Measurements from ENCODE around the gene TSC1. TPM values are rescaled to one million over a fixed set of nuclear protein-coding genes. Genes with fewer than 3 reads are reported as not detected.

Gene TSC1
- total RNA-seq, 1 donor from 2014 or later: 20.8 TPM

DNA sequence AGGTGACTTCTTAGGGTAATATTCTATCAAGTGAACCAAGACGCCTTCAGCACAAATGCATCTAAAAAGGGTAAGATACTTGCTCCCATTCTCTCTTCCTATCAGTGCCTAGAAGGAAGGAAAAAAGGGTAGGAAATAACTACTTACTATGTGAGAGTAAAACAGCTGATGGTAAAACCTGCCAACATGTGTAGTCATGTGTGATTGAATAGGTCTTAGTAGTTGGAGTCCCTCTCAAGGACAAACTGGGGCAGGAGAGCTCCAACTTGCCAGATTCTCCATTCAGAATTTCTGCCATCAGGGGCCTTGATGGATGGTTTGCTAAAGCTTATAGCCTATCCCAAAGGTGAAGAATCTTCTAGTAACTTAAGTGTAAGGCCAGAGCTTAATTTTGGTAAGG lies 5.2 kb downstream of the TSC1 start:
- no peak for DNase-seq (ENCODE audit: low read depth)
- FAIRE-seq: no peak
- Histone ChIP-seq H3K27me3 (ENCODE audit: control insufficient read depth, insufficient read depth, low read length) (no peaks in the 10 kb centered on the region), H3K4me3 (ENCODE audit: low read depth, low read length) (no peak overlapping the region), H3K36me3 (ENCODE audit: control insufficient read depth, insufficient read depth, low read length) (peaks cover 3% of the 10 kb centered on the region)
- TF ChIP-seq, protein P1, sequence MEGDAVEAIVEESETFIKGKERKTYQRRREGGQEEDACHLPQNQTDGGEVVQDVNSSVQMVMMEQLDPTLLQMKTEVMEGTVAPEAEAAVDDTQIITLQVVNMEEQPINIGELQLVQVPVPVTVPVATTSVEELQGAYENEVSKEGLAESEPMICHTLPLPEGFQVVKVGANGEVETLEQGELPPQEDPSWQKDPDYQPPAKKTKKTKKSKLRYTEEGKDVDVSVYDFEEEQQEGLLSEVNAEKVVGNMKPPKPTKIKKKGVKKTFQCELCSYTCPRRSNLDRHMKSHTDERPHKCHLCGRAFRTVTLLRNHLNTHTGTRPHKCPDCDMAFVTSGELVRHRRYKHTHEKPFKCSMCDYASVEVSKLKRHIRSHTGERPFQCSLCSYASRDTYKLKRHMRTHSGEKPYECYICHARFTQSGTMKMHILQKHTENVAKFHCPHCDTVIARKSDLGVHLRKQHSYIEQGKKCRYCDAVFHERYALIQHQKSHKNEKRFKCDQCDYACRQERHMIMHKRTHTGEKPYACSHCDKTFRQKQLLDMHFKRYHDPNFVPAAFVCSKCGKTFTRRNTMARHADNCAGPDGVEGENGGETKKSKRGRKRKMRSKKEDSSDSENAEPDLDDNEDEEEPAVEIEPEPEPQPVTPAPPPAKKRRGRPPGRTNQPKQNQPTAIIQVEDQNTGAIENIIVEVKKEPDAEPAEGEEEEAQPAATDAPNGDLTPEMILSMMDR (IDR thresholded peaks at IDR 0.05; ENCODE audit: insufficient read depth, low read length, severe bottlenecking): no peak

DNA sequence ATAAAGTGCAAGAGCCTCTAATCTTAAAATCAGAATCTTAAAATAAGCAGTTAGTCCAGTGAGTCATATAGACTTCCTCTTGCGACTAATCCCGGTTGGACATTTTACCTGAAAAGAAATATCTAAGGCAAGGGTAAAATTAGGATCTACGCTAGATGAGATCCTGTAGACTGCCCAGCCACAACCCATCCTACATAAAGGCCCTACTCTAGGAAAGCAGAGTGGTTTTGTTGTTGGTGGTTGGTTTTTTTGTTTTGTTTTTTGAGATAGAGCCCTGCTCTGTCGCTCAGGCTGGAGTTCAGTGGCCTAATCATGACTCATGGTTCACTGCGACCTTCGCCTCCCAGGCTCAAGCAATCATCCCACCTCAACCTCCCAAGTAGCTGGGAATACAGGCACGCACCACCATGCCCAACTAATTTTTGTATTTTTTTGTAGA lies 6.9 kb downstream of the TSC1 start:
- TF ChIP-seq, protein P1 (IDR thresholded peaks at IDR 0.05; ENCODE audit: insufficient read depth, low read length, severe bottlenecking): no peak
- DNase-seq (ENCODE audit: low read depth) (no peak), FAIRE-seq (no peak)
- H3K27me3 ChIP-seq (ENCODE audit: control insufficient read depth, insufficient read depth, low read length): no peaks in the 10 kb centered on the region
- H3K36me3 ChIP-seq (ENCODE audit: control insufficient read depth, insufficient read depth, low read length): peaks cover 3% of the 10 kb centered on the region
- H3K4me3 ChIP-seq (ENCODE audit: low read depth, low read length): no peak overlapping the region

DNA sequence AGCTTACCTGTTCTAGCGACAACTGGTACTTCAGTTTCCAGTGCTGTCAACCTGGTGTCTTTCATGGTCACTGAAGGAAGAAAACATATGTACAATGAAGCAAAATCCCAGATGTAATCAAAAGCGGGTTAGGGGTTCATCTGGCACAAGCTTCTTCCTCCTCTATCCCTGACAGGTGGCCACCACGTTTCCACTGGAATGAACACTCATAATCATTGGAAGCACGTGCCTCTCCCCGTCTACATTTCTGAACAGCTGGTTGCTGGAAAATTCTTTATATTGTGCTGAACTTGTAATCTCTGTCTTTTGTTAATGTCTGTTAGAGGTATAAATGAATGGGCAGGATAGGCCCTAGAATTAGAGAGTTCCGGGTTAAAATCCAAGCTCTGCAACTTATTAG lies 9.4 kb downstream of the TSC1 start:
- FAIRE-seq (no peak), DNase-seq (ENCODE audit: low read depth) (no peak)
- Histone ChIP-seq H3K4me3 (ENCODE audit: low read depth, low read length) (no peak overlapping the region), H3K36me3 (ENCODE audit: control insufficient read depth, insufficient read depth, low read length) (peaks cover 3% of the 10 kb centered on the region), H3K27me3 (ENCODE audit: control insufficient read depth, insufficient read depth, low read length) (no peaks in the 10 kb centered on the region)
- TF ChIP-seq, protein P1 (IDR thresholded peaks at IDR 0.05; ENCODE audit: insufficient read depth, low read length, severe bottlenecking): no peak

DNA sequence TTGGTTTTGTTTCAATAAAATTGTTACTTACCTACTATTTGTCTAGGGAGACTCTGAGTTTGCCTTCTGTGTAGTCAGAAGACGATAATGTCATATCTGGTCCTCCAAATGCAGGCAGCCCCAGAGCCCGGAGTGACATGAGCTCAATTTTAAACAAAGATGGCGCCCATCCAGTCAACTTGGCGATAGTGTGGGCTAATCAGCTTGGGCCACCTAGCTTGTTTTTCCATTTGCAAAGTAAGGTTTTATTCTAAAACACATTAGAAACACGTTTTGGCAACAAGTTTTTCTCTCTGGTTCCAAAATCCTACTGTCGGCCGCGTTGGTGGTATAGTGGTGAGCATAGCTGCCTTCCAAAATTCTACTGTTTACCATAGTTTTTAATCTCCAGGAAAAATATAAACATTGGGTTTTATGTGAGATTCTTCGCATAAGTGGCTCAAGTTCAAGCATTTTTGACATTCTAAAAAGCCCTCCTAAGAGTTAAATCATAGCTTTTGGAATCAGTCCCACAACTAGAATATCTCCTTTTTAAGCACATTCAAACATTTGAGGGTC lies 13.2 kb downstream of the TSC1 start:
- no peak overlapping the region for H3K4me3 ChIP-seq (ENCODE audit: low read depth, low read length)
- no peak for DNase-seq (ENCODE audit: low read depth)
- H3K36me3 ChIP-seq (ENCODE audit: control insufficient read depth, insufficient read depth, low read length): peaks cover 8% of the 10 kb centered on the region
- no peaks in the 10 kb centered on the region for H3K27me3 ChIP-seq (ENCODE audit: control insufficient read depth, insufficient read depth, low read length)
- TF ChIP-seq, protein P1 (IDR thresholded peaks at IDR 0.05; ENCODE audit: insufficient read depth, low read length, severe bottlenecking): no peak
- FAIRE-seq: no peak

DNA sequence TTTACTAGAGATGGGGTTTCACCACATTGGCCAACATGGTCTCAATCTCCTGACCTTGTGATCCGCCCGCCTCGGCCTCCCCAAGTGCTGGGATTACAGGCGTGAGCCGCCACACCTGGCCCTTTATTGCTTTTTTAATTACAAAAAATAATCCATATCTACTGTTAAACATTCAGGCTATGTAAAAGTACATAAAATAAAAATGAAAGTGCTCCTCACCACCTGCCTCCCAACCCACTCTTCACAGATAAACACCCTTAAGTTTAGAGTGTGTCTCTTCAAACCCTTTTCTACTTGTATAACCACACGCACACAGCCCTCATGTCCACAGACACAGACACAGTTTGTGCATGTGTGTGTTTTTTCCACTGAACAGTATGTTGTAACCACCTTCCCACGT lies 16.7 kb downstream of the TSC1 start:
- peaks cover 11% of the 10 kb centered on the region for H3K36me3 ChIP-seq (ENCODE audit: control insufficient read depth, insufficient read depth, low read length)

More for the DNA sequence above, 16.7 kb downstream of the TSC1 start:
- TF ChIP-seq, protein P1 (IDR thresholded peaks at IDR 0.05; ENCODE audit: insufficient read depth, low read length, severe bottlenecking): no peak
- DNase-seq (ENCODE audit: low read depth) (no peak), FAIRE-seq (no peak)
- Histone ChIP-seq H3K27me3 (ENCODE audit: control insufficient read depth, insufficient read depth, low read length) (no peaks in the 10 kb centered on the region), H3K4me3 (ENCODE audit: low read depth, low read length) (no peak overlapping the region)

Data from bronchial epithelial cell (primary cell).